ENCODE measurements around the gene TMPRSS6. TPM values are rescaled to one million over a fixed set of nuclear protein-coding genes. Genes with fewer than 3 reads are reported as not detected.

TMPRSS6 gene
- total and polyA plus RNA-seq, 2 of the 13 experiments (the other 11 are each of a cell fraction or from before 2014, with no cell fraction given) = 4.2 to 4.8 TPM

GRCh38 chr22:37067428-37067827, 42.1 kb downstream of the TMPRSS6 start:
- DNase-seq (ENCODE audit: low spot score) (no peak), ATAC-seq (no peak), FAIRE-seq (no peak)
- H3K4me2 ChIP-seq (ENCODE audit: low read depth, low read length) = no peak overlapping the region
- no peak for TF ChIP-seq SMYD3 (CRISPR knock-in tag; IDR thresholded peaks at IDR 0.05)
- TF ChIP-seq ZNF281 (CRISPR knock-in tag; IDR thresholded peaks at IDR 0.05; ENCODE audit: borderline replicate concordance) = no peak
- no peak for TF ChIP-seq PPARG (CRISPR knock-in tag; conservative IDR thresholded peaks at IDR 0.05)
- TF ChIP-seq E2F1 (CRISPR knock-in tag; IDR thresholded peaks at IDR 0.05) = no peak
- no peak for TF ChIP-seq HMGXB3 (CRISPR knock-in tag; IDR thresholded peaks at IDR 0.05; ENCODE audit: borderline replicate concordance)
- TF ChIP-seq DPF2 (CRISPR knock-in tag; IDR thresholded peaks at IDR 0.05; ENCODE audit: borderline replicate concordance, low read depth) = no peak
- TF ChIP-seq ZNF75D (CRISPR knock-in tag; IDR thresholded peaks at IDR 0.05; ENCODE audit: borderline replicate concordance) = no peak
- no peak for TF ChIP-seq ZNF574 (CRISPR knock-in tag; IDR thresholded peaks at IDR 0.05)
- peaks cover 8% of the 10 kb centered on the region for H3K4me1 ChIP-seq (ENCODE audit: insufficient read depth, low read length)
- intact Hi-C loops (cut with micrococcal nuclease; ENCODE audit: unreplicated experiment) (no loop called here), in situ Hi-C loops (cut with HindIII; ENCODE audit: extremely low pct_ligation_motif_present, low pct_unique_long_range_greater_than_20kb) (no loop called here)
- no peak overlapping the region for H3K9ac ChIP-seq (ENCODE audit: insufficient read depth, low read depth, low read length)
- CTCF ChIA-PET (ENCODE audit: low intra/inter-chr PET ratio, low total read pairs) = no interaction called here
- no peak overlapping the region for H2AFZ ChIP-seq (ENCODE audit: low read length)
- H3K9me3 ChIP-seq (ENCODE audit: low read length) = peaks cover 6% of the 10 kb centered on the region; the same call in 1 of the 2 replicates
- H3K79me2 ChIP-seq (ENCODE audit: insufficient read depth, low read length) = no peaks in the 10 kb centered on the region
- no peaks in the 10 kb centered on the region for H4K20me1 ChIP-seq (ENCODE audit: insufficient read depth, low read length)
- 64% methylated on average over 10 of the region's 10 CpGs for WGBS (ENCODE audit: low lambda C conversion rate)
- H3K27ac ChIP-seq (ENCODE audit: extremely low read length, insufficient read depth, low read length) = no peak overlapping the region
- no peaks in the 10 kb centered on the region for H3K36me3 ChIP-seq (replicated peaks in 1 of 2; ENCODE audit: control insufficient read depth in 1 of 2, insufficient read depth in 2 of 2, low read length in 2 of 2)
- H3K4me3 ChIP-seq (replicated peaks in 1 of 3; ENCODE audit: insufficient read depth in 1 of 3, low read depth in 2 of 3, low read length in 3 of 3) = no peak overlapping the region
- BruUV-seq (replicated peaks) = no TSS peak
- no peaks in the 10 kb centered on the region for H3K27me3 ChIP-seq (ENCODE audit: control insufficient read depth in 1 of 2, insufficient read depth in 2 of 2, low read length in 2 of 2)
- POLR2A ChIA-PET = no interaction called here
